ENCODE data around the gene GABPB1. TPM values are rescaled to one million over a fixed set of nuclear protein-coding genes. Genes with fewer than 3 reads are reported as not detected.

The GABPB1 gene
- total RNA-seq, 4 donors from 2014 or later: 9.2 to 21.6 (median 16.3) TPM

DNA sequence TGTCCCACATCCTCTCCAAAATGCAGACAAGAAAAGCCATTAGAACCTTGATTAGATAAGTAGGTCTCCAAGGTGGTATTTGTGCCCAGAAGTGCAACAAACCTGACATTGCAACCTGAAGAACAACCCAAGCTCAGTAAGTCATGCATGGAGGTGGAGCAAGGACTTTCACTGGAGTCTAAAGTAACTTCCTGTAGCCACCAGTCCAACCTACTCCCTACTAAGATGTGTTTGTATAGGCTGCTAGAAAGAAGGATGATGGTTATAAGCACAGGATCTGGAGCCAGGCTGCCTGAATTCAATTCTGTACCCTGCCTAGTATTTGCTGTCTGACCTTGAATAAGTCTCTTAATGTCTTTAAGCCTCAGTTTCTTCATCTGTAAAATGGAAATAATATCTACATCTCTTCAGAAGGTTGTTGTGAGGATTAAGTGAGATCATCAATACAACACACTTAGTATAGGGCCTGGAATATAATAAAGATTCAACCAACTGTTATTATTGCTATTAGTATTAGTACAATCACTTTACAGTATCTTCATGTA, 121.7 kb downstream of the GABPB1 start:
- intact Hi-C loops (cut with DNase I): no loop called here

DNA sequence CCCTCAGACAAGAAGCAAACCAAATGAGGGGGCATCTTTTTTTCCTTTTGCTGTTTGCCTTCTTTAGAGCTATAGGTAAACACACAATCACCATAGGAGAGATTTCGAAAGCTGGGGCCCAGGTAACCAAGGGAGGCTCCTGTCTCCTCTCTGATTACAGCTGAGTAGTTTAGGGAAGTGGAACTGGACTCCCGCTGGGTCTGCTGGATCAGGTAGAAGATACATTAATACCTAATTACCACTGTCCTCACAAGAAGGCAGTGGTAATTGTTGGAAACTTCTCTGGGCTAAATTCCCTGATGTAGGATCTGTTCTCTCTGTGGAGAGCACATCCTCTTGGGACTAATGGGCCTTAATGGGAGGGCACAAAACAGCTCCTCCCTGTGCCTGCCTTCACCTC, 122.2 kb downstream of the GABPB1 start:
- no peak for TF ChIP-seq POLR2A (IDR thresholded peaks at IDR 0.05)
- TF ChIP-seq, protein P1, sequence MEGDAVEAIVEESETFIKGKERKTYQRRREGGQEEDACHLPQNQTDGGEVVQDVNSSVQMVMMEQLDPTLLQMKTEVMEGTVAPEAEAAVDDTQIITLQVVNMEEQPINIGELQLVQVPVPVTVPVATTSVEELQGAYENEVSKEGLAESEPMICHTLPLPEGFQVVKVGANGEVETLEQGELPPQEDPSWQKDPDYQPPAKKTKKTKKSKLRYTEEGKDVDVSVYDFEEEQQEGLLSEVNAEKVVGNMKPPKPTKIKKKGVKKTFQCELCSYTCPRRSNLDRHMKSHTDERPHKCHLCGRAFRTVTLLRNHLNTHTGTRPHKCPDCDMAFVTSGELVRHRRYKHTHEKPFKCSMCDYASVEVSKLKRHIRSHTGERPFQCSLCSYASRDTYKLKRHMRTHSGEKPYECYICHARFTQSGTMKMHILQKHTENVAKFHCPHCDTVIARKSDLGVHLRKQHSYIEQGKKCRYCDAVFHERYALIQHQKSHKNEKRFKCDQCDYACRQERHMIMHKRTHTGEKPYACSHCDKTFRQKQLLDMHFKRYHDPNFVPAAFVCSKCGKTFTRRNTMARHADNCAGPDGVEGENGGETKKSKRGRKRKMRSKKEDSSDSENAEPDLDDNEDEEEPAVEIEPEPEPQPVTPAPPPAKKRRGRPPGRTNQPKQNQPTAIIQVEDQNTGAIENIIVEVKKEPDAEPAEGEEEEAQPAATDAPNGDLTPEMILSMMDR (IDR thresholded peaks at IDR 0.05): no peak
- Histone ChIP-seq H3K27ac (no peak overlapping the region), H3K9me3 (no peaks in the 10 kb centered on the region), H3K4me1 (no peaks in the 10 kb centered on the region), H3K36me3 (no peaks in the 10 kb centered on the region), H3K4me3 (no peak overlapping the region), H3K27me3 (no peaks in the 10 kb centered on the region)
- DNase-seq: no peak
- intact Hi-C loops (cut with DNase I): no loop called here
- 60 to 100% methylated on average over 2 of the region's 2 CpGs for WGBS, 2 donors

More for the DNA sequence above, 121.7 kb downstream of the GABPB1 start:
- no peaks in the 10 kb centered on the region for H3K4me1 ChIP-seq
- no peak overlapping the region for H3K4me3 ChIP-seq
- no peak for DNase-seq
- no peak overlapping the region for H3K27ac ChIP-seq
- TF ChIP-seq, protein P1 (IDR thresholded peaks at IDR 0.05): no peak
- no peak for TF ChIP-seq POLR2A (IDR thresholded peaks at IDR 0.05)
- no peaks in the 10 kb centered on the region for H3K27me3 ChIP-seq
- no peaks in the 10 kb centered on the region for H3K9me3 ChIP-seq
- no peaks in the 10 kb centered on the region for H3K36me3 ChIP-seq

DNA sequence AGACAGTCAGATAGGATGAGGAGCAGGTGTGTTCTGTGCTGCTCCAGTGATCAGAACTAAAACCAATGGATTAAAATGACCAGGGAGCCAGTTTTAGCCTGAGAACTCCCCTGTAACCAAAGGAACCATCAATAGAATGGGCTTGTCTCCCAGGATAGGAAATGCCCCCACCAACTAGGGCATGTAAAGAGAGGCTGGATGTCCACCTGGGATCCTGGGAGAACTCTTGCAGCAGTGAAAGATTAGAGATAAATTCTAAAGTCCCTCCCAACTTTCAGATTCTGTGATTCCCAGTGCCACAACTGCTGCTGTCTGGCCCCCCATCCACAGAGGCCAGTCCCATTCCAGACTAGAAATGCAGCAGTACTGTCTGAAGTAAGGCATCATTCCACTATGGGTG, 123.2 kb downstream of the GABPB1 start:
- intact Hi-C loops (cut with DNase I): no loop called here
- Histone ChIP-seq H3K27me3 (no peaks in the 10 kb centered on the region), H3K36me3 (no peaks in the 10 kb centered on the region), H3K4me1 (no peaks in the 10 kb centered on the region), H3K27ac (no peak overlapping the region), H3K9me3 (no peaks in the 10 kb centered on the region), H3K4me3 (no peak overlapping the region)
- DNase-seq: no peak
- TF ChIP-seq, protein P1 (IDR thresholded peaks at IDR 0.05): no peak
- no peak for TF ChIP-seq POLR2A (IDR thresholded peaks at IDR 0.05)

DNA sequence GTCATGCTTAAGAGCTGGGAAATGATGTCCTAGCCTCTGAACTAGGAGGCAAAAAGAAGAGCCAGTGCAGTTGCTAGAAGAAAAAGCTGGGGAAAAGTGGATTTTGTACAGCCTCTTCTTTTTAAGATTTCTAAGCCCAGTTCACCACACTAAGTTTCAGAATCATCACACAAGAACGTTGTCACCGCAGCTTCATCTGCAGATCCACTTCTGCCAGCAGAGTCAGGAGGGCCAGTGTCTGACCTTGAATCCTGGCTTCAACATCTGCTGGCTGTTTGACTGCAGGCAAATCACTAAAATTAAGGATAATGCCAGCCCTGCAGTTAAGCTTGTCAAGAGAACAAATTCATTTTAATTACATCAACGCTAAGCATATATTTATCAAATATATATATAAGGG, 125.7 kb downstream of the GABPB1 start:
- Histone ChIP-seq H3K9me3 (no peaks in the 10 kb centered on the region), H3K4me1 (no peaks in the 10 kb centered on the region), H3K27ac (no peak overlapping the region), H3K27me3 (no peaks in the 10 kb centered on the region), H3K36me3 (no peaks in the 10 kb centered on the region), H3K4me3 (no peak overlapping the region)
- DNase-seq: no peak
- intact Hi-C loops (cut with DNase I): no loop called here
- WGBS, 2 donors: 89 to 92% methylated on average over 3 of the region's 3 CpGs
- TF ChIP-seq, protein P1 (IDR thresholded peaks at IDR 0.05): no peak
- TF ChIP-seq POLR2A (IDR thresholded peaks at IDR 0.05): no peak

DNA sequence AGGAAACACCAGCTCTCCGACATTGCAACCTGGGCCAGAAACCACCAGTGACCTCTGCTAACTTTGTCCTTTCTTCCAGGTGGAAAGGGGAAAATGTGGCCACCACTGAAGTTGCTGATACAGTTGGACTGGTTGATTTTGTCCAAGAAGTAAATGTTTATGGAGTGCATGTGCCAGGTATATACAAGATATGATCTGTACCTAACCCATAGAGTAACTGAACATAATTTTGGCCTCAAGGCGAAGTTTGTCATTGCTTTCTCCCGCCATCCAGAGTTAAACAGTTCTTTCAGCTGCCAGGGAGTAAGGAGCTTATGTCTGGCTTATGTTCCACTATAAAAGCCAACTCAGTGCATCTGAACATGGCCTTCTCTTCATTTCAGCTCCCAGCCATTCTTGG, 126.1 kb downstream of the GABPB1 start:
- no peaks in the 10 kb centered on the region for H3K9me3 ChIP-seq

More for the DNA sequence above, 126.1 kb downstream of the GABPB1 start:
- Histone ChIP-seq H3K4me1 (no peaks in the 10 kb centered on the region), H3K4me3 (no peak overlapping the region), H3K27ac (no peak overlapping the region), H3K36me3 (no peaks in the 10 kb centered on the region), H3K27me3 (no peaks in the 10 kb centered on the region)
- intact Hi-C loops (cut with DNase I): no loop called here
- 71 to 97% methylated on average over 3 of the region's 3 CpGs for WGBS, 2 donors
- DNase-seq: no peak
- TF ChIP-seq, protein P1 (IDR thresholded peaks at IDR 0.05): no peak
- TF ChIP-seq POLR2A (IDR thresholded peaks at IDR 0.05): no peak
